Upper lobe of left lung (tissue), 4 donors: ENCODE measurements around the gene RFX7.

Source experiments
- CTCF ChIP-seq, 6 experiments: fragments of 450-650 bp in 4 of 6; fragments of 200-600 bp in 2 of 6; sonication (generic) in 2 of 6; IDR thresholded peaks; one replicate each; pipeline ENCODE4 v1.5.1; 2016 to 2019; ENCODE audit warnings: antibody characterized with exemption in 6 of 6
- EP300 ChIP-seq, 4 donors: sonication (generic); formaldehyde crosslinking; IDR thresholded peaks; one replicate each; pipeline ENCODE4 v1.5.1; 2017; ENCODE audit warnings: antibody characterized with exemption in 4 of 4, control low read depth in 2 of 4
- POLR2A ChIP-seq, 4 donors: fragments of 450-650 bp; IDR thresholded peaks; one replicate each; pipeline ENCODE4 v1.5.1; 2016 to 2017; ENCODE audit warnings: antibody characterized with exemption in 4 of 4, mild to moderate bottlenecking in 2 of 4
- POLR2AphosphoS5 ChIP-seq, 2 donors: sonication (generic); formaldehyde crosslinking; IDR thresholded peaks; one replicate each; pipeline ENCODE4 v1.5.1; 2017; ENCODE audit warnings: antibody characterized with exemption in 2 of 2

GRCh38 chr15:56176996-56177395 lies 66.7 kb downstream of the RFX7 start:
- TF ChIP-seq CTCF (IDR thresholded peaks at IDR 0.05) (no peak), POLR2A (IDR thresholded peaks at IDR 0.05) (no peak), POLR2AphosphoS5 (IDR thresholded peaks at IDR 0.05) (no peak), EP300 (IDR thresholded peaks at IDR 0.05) (no peak)
